Neural cell (in vitro differentiated cells): ENCODE measurements around the gene DPEP2. TPM values are rescaled to one million over a fixed set of nuclear protein-coding genes. Genes with fewer than 3 reads are reported as not detected.

Experiments
- H2AFZ ChIP-seq: fragments of 200-600, 300-800 bp; sonication (generic), shearing (Covaris generic); 2 replicates; pipeline ENCODE4 v1.6.0; 2014; ENCODE audit warnings: low read depth, mild to moderate bottlenecking, antibody characterized with exemption, low read length, moderate library complexity
- H3F3A ChIP-seq: fragments of 200-600 bp; shearing (Covaris generic); 2 replicates; pipeline ENCODE4 v1.6.1; 2016; ENCODE audit warnings: mild to moderate bottlenecking, moderate library complexity, mixed read lengths, antibody characterized with exemption, low read length; ENCODE audit not compliant: insufficient read depth, poor library complexity, severe bottlenecking
- H3K27ac ChIP-seq: fragments of 200-600, 300-800 bp; sonication (generic), shearing (Covaris generic); 2 replicates; pipeline ENCODE4 v1.5.1; 2014; ENCODE audit warnings: mild to moderate bottlenecking, low read length, moderate library complexity
- H3K27me3 ChIP-seq: fragments of 300-800, 200-600 bp; sonication (generic), shearing (Covaris generic); 2 replicates; pipeline ENCODE4 v1.6.0; 2014; ENCODE audit warnings: mild to moderate bottlenecking, low read depth, low read length, moderate library complexity; ENCODE audit not compliant: insufficient read depth
- H3K36me3 ChIP-seq: fragments of 300-800, 200-600 bp; sonication (generic), shearing (Covaris generic); 2 replicates; pipeline ENCODE4 v1.5.1; 2014; ENCODE audit warnings: mild to moderate bottlenecking, antibody characterized with exemption, low read length, moderate library complexity; ENCODE audit not compliant: insufficient read depth
- H3K4me2 ChIP-seq: fragments of 300-800, 200-600 bp; sonication (generic), shearing (Covaris generic); 2 replicates; pipeline ENCODE4 v1.6.0; 2014; ENCODE audit warnings: mild to moderate bottlenecking, low read length
- H3K4me3 ChIP-seq: fragments of 300-800, 200-600 bp; sonication (generic), shearing (Covaris generic); 2 replicates; pipeline ENCODE4 v1.5.1; 2014; ENCODE audit warnings: mild to moderate bottlenecking, low read length, moderate library complexity
- H3K79me2 ChIP-seq: fragments of 200-600 bp; shearing (Covaris generic); replicated peaks from 2 replicates; pipeline ENCODE4 v1.6.0; 2014; ENCODE audit warnings: mild to moderate bottlenecking, low read length, moderate library complexity; ENCODE audit not compliant: insufficient read depth
- H3K9ac ChIP-seq: fragments of 300-800, 200-600 bp; sonication (generic), shearing (Covaris generic); 2 replicates; pipeline ENCODE4 v1.6.1; 2016; ENCODE audit warnings: mild to moderate bottlenecking, low read length, mixed read lengths
- H3K9me2 ChIP-seq: fragments of 200-600 bp; shearing (Covaris generic); 2 replicates; pipeline ENCODE4 v1.6.1; 2016; ENCODE audit warnings: mild to moderate bottlenecking, low read length, mixed read lengths; ENCODE audit not compliant: insufficient read depth
- H3K9me3 ChIP-seq: fragments of 200-600, 300-800 bp; sonication (generic), shearing (Covaris generic); 2 replicates; pipeline ENCODE4 v1.6.1; 2016; ENCODE audit warnings: mild to moderate bottlenecking, mixed run types, low read length, moderate library complexity, mixed read lengths
- H4K20me1 ChIP-seq: fragments of 200-600 bp; shearing (Covaris generic); 2 replicates; pipeline ENCODE4 v1.6.1; 2016; ENCODE audit warnings: mild to moderate bottlenecking, mixed run types; ENCODE audit not compliant: insufficient read depth
- CTCF ChIP-seq: fragments of 450-650 bp; IDR thresholded peaks from 2 replicates; pipeline ENCODE4 v1.5.1; 2014; ENCODE audit warnings: antibody characterized with exemption, mild to moderate bottlenecking, moderate library complexity; ENCODE audit not compliant: poor library complexity, severe bottlenecking
- EP300 ChIP-seq: fragments of 450-650 bp; conservative IDR thresholded peaks from 2 replicates; pipeline ENCODE4 v1.6.1; 2014; ENCODE audit warnings: antibody characterized with exemption, mild to moderate bottlenecking, moderate library complexity; ENCODE audit not compliant: poor library complexity, severe bottlenecking
- EZH2 ChIP-seq: fragments of 200-600, 300-800 bp; shearing (Covaris generic), sonication (generic); IDR thresholded peaks from 2 replicates; pipeline ENCODE4 v1.6.1; 2014; ENCODE audit warnings: antibody characterized with exemption, low read length, borderline replicate concordance, mild to moderate bottlenecking; ENCODE audit not compliant: insufficient read depth, poor library complexity, severe bottlenecking
- MXI1 ChIP-seq: fragments of 450-650 bp; conservative IDR thresholded peaks from 2 replicates; pipeline ENCODE4 v1.6.1; 2014; ENCODE audit warnings: antibody characterized with exemption, mild to moderate bottlenecking; ENCODE audit not compliant: poor library complexity, severe bottlenecking
- POLR2AphosphoS5 ChIP-seq: IDR thresholded peaks from 2 replicates; pipeline ENCODE4 v1.6.1; 2012
- RAD21 ChIP-seq: fragments of 450-650 bp; conservative IDR thresholded peaks from 2 replicates; pipeline ENCODE4 v1.6.1; 2014; ENCODE audit warnings: antibody characterized with exemption, mild to moderate bottlenecking, moderate library complexity
- REST ChIP-seq: IDR thresholded peaks from 2 replicates; pipeline ENCODE4 v1.6.1; 2012; ENCODE audit warnings: borderline replicate concordance
- SMC3 ChIP-seq: fragments of 450-650 bp; conservative IDR thresholded peaks from 2 replicates; pipeline ENCODE4 v1.6.1; 2014; ENCODE audit warnings: antibody characterized with exemption, mild to moderate bottlenecking, moderate library complexity; ENCODE audit not compliant: poor library complexity
- TAF1 ChIP-seq: IDR thresholded peaks from 2 replicates; pipeline ENCODE4 v1.6.1; 2012; ENCODE audit warnings: low read depth
- polyA plus RNA-seq: library from polyadenylated mRNA; depleted of rRNA; stranded (reverse); fragments of >200 nt; gene quantifications from 2 replicates; pipeline ENCODE4 v1.2.3, GENCODE V29; 2014

The DPEP2 gene
- polyA plus RNA-seq, 1 donor from 2014 or later: not detected

GRCh38 chr16:68019167-68019680 is 19.9 kb upstream of the DPEP2 start:
- Histone ChIP-seq H3K9me3 (no peaks in the 10 kb centered on the region), H3K27ac (no peak overlapping the region), H3K4me2 (no peak overlapping the region), H4K20me1 (no peaks in the 10 kb centered on the region), H3K79me2 (peaks cover 12% of the 10 kb centered on the region), H3F3A (no peaks in the 10 kb centered on the region), H2AFZ (no peak overlapping the region), H3K9ac (no peak overlapping the region), H3K9me2 (no peaks in the 10 kb centered on the region), H3K36me3 (no peaks in the 10 kb centered on the region), H3K27me3 (no peaks in the 10 kb centered on the region), H3K4me3 (no peak overlapping the region)
- TF ChIP-seq EP300: no peak
- no peak for TF ChIP-seq RAD21
- TF ChIP-seq TAF1: no peak
- no peak for TF ChIP-seq POLR2AphosphoS5
- no peak for TF ChIP-seq MXI1
- no peak for TF ChIP-seq CTCF
- no peak for TF ChIP-seq EZH2
- TF ChIP-seq REST: no peak
- no peak for TF ChIP-seq SMC3

GRCh38 chr16:68015681-68016080 is 16.4 kb upstream of the DPEP2 start, which contains the start of gene DPEP2NB:
DPEP2NB (minus strand) TSS chr16:68015911; CDS start chr16:68015770, 141 bp downstream.
- no peak for TF ChIP-seq TAF1
- no peak for TF ChIP-seq CTCF
- no peak for TF ChIP-seq SMC3
- no peak for TF ChIP-seq REST
- TF ChIP-seq EP300: no peak
- no peak for TF ChIP-seq EZH2
- no peak for TF ChIP-seq RAD21
- TF ChIP-seq POLR2AphosphoS5: no peak
- TF ChIP-seq MXI1: no peak
- H3K9ac ChIP-seq: no peak within 1 kb of the TSS
- H3K4me3 ChIP-seq: no peak within 1 kb of the TSS
- no peaks in the 10 kb centered on the region for H3K9me2 ChIP-seq
- no peak within 1 kb of the TSS for H3K4me2 ChIP-seq
- H3K27me3 ChIP-seq: no peaks in the 10 kb centered on the region
- H3K9me3 ChIP-seq: no peaks in the 10 kb centered on the region
- no peak within 1 kb of the TSS for H3K27ac ChIP-seq
- H3F3A ChIP-seq: no peaks in the 10 kb centered on the region
- no peaks in the 10 kb centered on the region for H4K20me1 ChIP-seq
- H2AFZ ChIP-seq: no peak within 1 kb of the TSS
- H3K79me2 ChIP-seq: no peaks in the 10 kb centered on the region
- H3K36me3 ChIP-seq: no peaks in the 10 kb centered on the region
